CD14-positive monocyte (primary cell): ENCODE measurements around the gene PAPSS2. TPM values are rescaled to one million over a fixed set of nuclear protein-coding genes. Genes with fewer than 3 reads are reported as not detected.

Source experiments
- DNase-seq, 3 donors: peaks; one replicate each; pipeline ENCODE4 v3.0.0-alpha.2; 2011 to 2022
- H2AFZ ChIP-seq: 2 replicates; pipeline ENCODE4 v1.6.0; 2012; ENCODE audit warnings: mild to moderate bottlenecking, low read depth, low read length, inconsistent platforms; ENCODE audit not compliant: insufficient read depth, poor library complexity, severe bottlenecking
- H3K27ac ChIP-seq, 2 donors: 1 replicate in 1 of 2; 2 replicates in 1 of 2; pipeline ENCODE4 v1.5.1; 2012 to 2013; ENCODE audit warnings: low read length in 2 of 2, control low read depth in 1 of 2, inconsistent platforms in 1 of 2, low read depth in 1 of 2, mild to moderate bottlenecking in 1 of 2
- H3K27me3 ChIP-seq, 2 donors: one replicate each; pipeline versions ENCODE4 v1.6.0 to v1.6.1; 2011 to 2013; ENCODE audit warnings: low read length in 2 of 2; ENCODE audit not compliant: control insufficient read depth in 2 of 2, insufficient read depth in 2 of 2
- H3K36me3 ChIP-seq, 2 donors: replicated peaks in 1 of 2; 1 replicate in 1 of 2; 2 replicates in 1 of 2; pipeline versions ENCODE4 v1.5.1 to v1.6.1; 2012 to 2013; ENCODE audit warnings: low read length in 2 of 2, control low read depth in 1 of 2, inconsistent platforms in 1 of 2, mild to moderate bottlenecking in 1 of 2; ENCODE audit not compliant: insufficient read depth in 2 of 2, control insufficient read depth in 1 of 2
- H3K4me1 ChIP-seq, 2 donors: 1 replicate in 1 of 2; 2 replicates in 1 of 2; pipeline versions ENCODE4 v1.5.1 to v1.6.1; 2012 to 2013; ENCODE audit warnings: low read length in 2 of 2, control low read depth in 1 of 2, inconsistent platforms in 1 of 2, mild to moderate bottlenecking in 1 of 2, moderate library complexity in 1 of 2; ENCODE audit not compliant: insufficient read depth in 2 of 2, control insufficient read depth in 1 of 2
- H3K4me2 ChIP-seq: replicated peaks from 2 replicates; pipeline ENCODE3; 2012; ENCODE audit warnings: low read length, moderate library complexity, mild to moderate bottlenecking; ENCODE audit not compliant: poor library complexity, severe bottlenecking; ENCODE audit errors: extremely low read depth
- H3K4me3 ChIP-seq, 3 experiments: fragments of 200-600 bp in 1 of 3; sonication (generic) in 1 of 3; replicated peaks in 1 of 3; 1 replicate in 2 of 3; 2 replicates in 1 of 3; pipeline ENCODE4 v1.5.1; 2011 to 2013; ENCODE audit warnings: low read length in 3 of 3, mild to moderate bottlenecking in 3 of 3, control low read depth in 2 of 3, low read depth in 2 of 3, inconsistent platforms in 1 of 3, moderate library complexity in 1 of 3
- H3K79me2 ChIP-seq: 2 replicates; pipeline ENCODE4 v1.6.0; 2012; ENCODE audit warnings: mild to moderate bottlenecking, control low read depth, inconsistent platforms, low read length, moderate library complexity; ENCODE audit not compliant: insufficient read depth
- H3K9ac ChIP-seq: 2 replicates; pipeline ENCODE4 v1.6.0; 2017; ENCODE audit warnings: low read length, mild to moderate bottlenecking; ENCODE audit not compliant: insufficient read depth, poor library complexity, severe bottlenecking
- H3K9me3 ChIP-seq, 2 donors: replicated peaks in 1 of 2; 1 replicate in 1 of 2; 2 replicates in 1 of 2; pipeline versions ENCODE4 v1.5.1 to v1.6.1; 2012 to 2013; ENCODE audit warnings: low read length in 2 of 2, control low read depth in 1 of 2; ENCODE audit not compliant: control insufficient read depth in 1 of 2, insufficient read depth in 1 of 2
- H4K20me1 ChIP-seq: 2 replicates; pipeline ENCODE4 v1.6.0; 2012; ENCODE audit warnings: mild to moderate bottlenecking, low read length, control low read depth, moderate library complexity; ENCODE audit not compliant: insufficient read depth
- H3K27ac Mint-ChIP-seq, 7 donors: one replicate each; pipeline ENCODE4 v1.8.0; 2020; ENCODE audit warnings: mild to moderate bottlenecking in 7 of 7, mixed read lengths in 7 of 7, moderate library complexity in 6 of 7, inconsistent platforms in 2 of 7
- H3K27me3 Mint-ChIP-seq, 3 donors: one replicate each; pipeline ENCODE4 v1.8.0; 2021 to 2022; ENCODE audit warnings: low read depth in 3 of 3, mild to moderate bottlenecking in 3 of 3, mixed read lengths in 3 of 3, moderate library complexity in 3 of 3, inconsistent platforms in 1 of 3
- H3K36me3 Mint-ChIP-seq, 2 donors: one replicate each; pipeline ENCODE4 v1.8.0; 2020; ENCODE audit warnings: mixed read lengths in 2 of 2, inconsistent platforms in 1 of 2, mild to moderate bottlenecking in 1 of 2
- H3K4me1 Mint-ChIP-seq: one replicate; pipeline ENCODE4 v1.8.0; 2020; ENCODE audit warnings: mild to moderate bottlenecking, mixed read lengths
- H3K4me3 Mint-ChIP-seq, 2 donors: one replicate each; pipeline ENCODE4 v1.8.0; 2020; ENCODE audit warnings: mild to moderate bottlenecking in 2 of 2, mixed read lengths in 2 of 2, moderate library complexity in 1 of 2
- H3K9me3 Mint-ChIP-seq, 7 donors: one replicate each; pipeline ENCODE4 v1.8.0; 2020 to 2022; ENCODE audit warnings: mixed read lengths in 7 of 7, mild to moderate bottlenecking in 6 of 7, moderate library complexity in 6 of 7, inconsistent platforms in 2 of 7
- CTCF ChIP-seq: fragments of 200-600 bp; IDR thresholded peaks from one replicate; pipeline ENCODE4 v1.8.0; 2022; ENCODE audit warnings: antibody characterized with exemption, mild to moderate bottlenecking
- WGBS: methylation state at CpG from one replicate; pipeline ENCODE4 v1.1.5; 2013; ENCODE audit warnings: missing lambda C conversion rate; ENCODE audit not compliant: insufficient coverage; 5-methylcytosine and 5-hydroxymethylcytosine counted together
- intact Hi-C, 2 donors: fragments of 100-400 bp; cut with micrococcal nuclease; formaldehyde crosslinking; loops; one replicate each; pipeline versions ENCODE4 v1.15.0 to v1.15.1; 2023
- polyA plus RNA-seq, 3 donors: library from polyadenylated mRNA; depleted of rRNA in 1 of 3; unstranded in 2 of 3; stranded (reverse) in 1 of 3; fragments of 300-500 nt in 2 of 3; fragments of >200 nt in 1 of 3; fragmentation: Illumina TruSeq in 2 of 3; gene quantifications; 1 replicate in 2 of 3; 2 replicates in 1 of 3; pipeline ENCODE4 v1.2.3, GENCODE V29; 2012 to 2021

PAPSS2 gene
- polyA plus RNA-seq, 3 donors = 3.5 to 6.5 (median 6.2) TPM

GRCh38 chr10:87703771-87704170 is 44.1 kb downstream of the PAPSS2 start:
- intact Hi-C loops = no loop called here
- Histone ChIP-seq H3K79me2 (no peaks in the 10 kb centered on the region), H3K27ac (no peak overlapping the region), H4K20me1 (no peaks in the 10 kb centered on the region), H3K4me1 (no peaks in the 10 kb centered on the region), H3K27me3 (no peaks in the 10 kb centered on the region), H3K4me2 (no peak overlapping the region), H3K4me3 (no peak overlapping the region), H3K9me3 (no peaks in the 10 kb centered on the region), H3K9ac (no peak overlapping the region), H3K36me3 (no peaks in the 10 kb centered on the region), H2AFZ (no peak overlapping the region)
- no CpG with 5 or more reads among the region's 1 CpG for WGBS
- no peak overlapping the region for H3K4me3 Mint-ChIP-seq
- peaks cover 0 to 4% (median 2%) of the 10 kb centered on the region in 3 donors for H3K27me3 Mint-ChIP-seq
- H3K36me3 Mint-ChIP-seq = no peaks in the 10 kb centered on the region
- peaks cover 0 to 3% (median 0%) of the 10 kb centered on the region in 7 donors for H3K9me3 Mint-ChIP-seq
- H3K27ac Mint-ChIP-seq = no peak overlapping the region
- no peaks in the 10 kb centered on the region for H3K4me1 Mint-ChIP-seq
- DNase-seq = no peak
- TF ChIP-seq CTCF = no peak

- Histone ChIP-seq H3K79me2 (no peaks in the 10 kb centered on the region), H4K20me1 (no peaks in the 10 kb centered on the region), H3K4me2 (no peak overlapping the region), H3K4me1 (no peaks in the 10 kb centered on the region), H3K27ac (no peak overlapping the region), H3K9ac (no peak overlapping the region), H3K27me3 (no peaks in the 10 kb centered on the region), H2AFZ (no peak overlapping the region), H3K36me3 (no peaks in the 10 kb centered on the region), H3K4me3 (no peak overlapping the region), H3K9me3 (no peaks in the 10 kb centered on the region)
- H3K27ac Mint-ChIP-seq = no peak overlapping the region
- no peaks in the 10 kb centered on the region for H3K36me3 Mint-ChIP-seq
- no peak overlapping the region for H3K4me3 Mint-ChIP-seq
- peaks cover 0 to 1% (median 0%) of the 10 kb centered on the region in 7 donors for H3K9me3 Mint-ChIP-seq
- no peak for TF ChIP-seq CTCF
- no peaks in the 10 kb centered on the region for H3K4me1 Mint-ChIP-seq
- H3K27me3 Mint-ChIP-seq = peaks cover 0 to 4% (median 3%) of the 10 kb centered on the region in 3 donors
- intact Hi-C loops = no loop called here
- no peak for DNase-seq
Measured at GRCh38 chr10:87705339-87705738, 45.7 kb downstream of the PAPSS2 start.
